Measurements from ENCODE around the gene ZCCHC7.

Gene ZCCHC7

DNA sequence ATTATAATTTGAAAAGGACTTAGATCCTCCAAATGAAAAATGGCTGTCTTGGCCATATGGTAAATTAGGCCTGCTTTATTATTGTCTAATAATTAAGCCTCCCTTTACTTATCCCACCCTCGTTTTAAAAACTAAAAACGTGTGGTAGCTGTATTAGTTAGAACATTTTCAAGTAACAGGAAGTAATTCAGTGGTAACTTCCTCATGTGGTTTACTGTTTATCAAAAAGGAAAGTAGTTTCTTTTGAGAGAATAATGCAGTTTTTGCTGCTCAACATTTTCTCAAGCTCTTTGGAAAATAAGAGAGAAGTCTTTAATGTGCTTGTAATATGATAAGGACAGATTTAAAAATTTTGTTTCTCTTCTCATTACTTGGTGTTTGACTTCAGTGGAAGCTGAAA, 26.0 kb downstream of the ZCCHC7 start:
- Histone ChIP-seq H3K9me3 (ENCODE audit: control insufficient read depth in 1 of 2, low read length in 2 of 2) (no peaks in the 10 kb centered on the region), H3K27me3 (ENCODE audit: control insufficient read depth in 1 of 2, insufficient read depth in 2 of 2, low read length in 2 of 2) (no peaks in the 10 kb centered on the region), H3K36me3 (ENCODE audit: control insufficient read depth in 1 of 2, insufficient read depth in 2 of 2, low read length in 2 of 2) (peaks cover 0 to 5% of the 10 kb centered on the region in 2 donors), H3K27ac (ENCODE audit: low read depth, low read length) (no peak overlapping the region), H3K4me3 (ENCODE audit: low read depth in 1 of 2, low read length in 2 of 2) (peak overlapping the region; percentile 22 to 43), H3K4me1 (ENCODE audit: control insufficient read depth in 1 of 2, insufficient read depth in 2 of 2, low read length in 2 of 2) (peaks cover 0 to 9% of the 10 kb centered on the region in 2 donors), H3K9ac (ENCODE audit: low read depth in 1 of 2, low read length in 2 of 2) (no peak overlapping the region)

GRCh38 chr9:37148181-37148580, 27.8 kb downstream of the ZCCHC7 start:
- Histone ChIP-seq H3K4me1 (ENCODE audit: control insufficient read depth in 1 of 2, insufficient read depth in 2 of 2, low read length in 2 of 2) (peaks cover 0 to 9% of the 10 kb centered on the region in 2 donors), H3K9me3 (ENCODE audit: control insufficient read depth in 1 of 2, low read length in 2 of 2) (no peaks in the 10 kb centered on the region), H3K9ac (ENCODE audit: low read depth in 1 of 2, low read length in 2 of 2) (no peak overlapping the region), H3K27me3 (ENCODE audit: control insufficient read depth in 1 of 2, insufficient read depth in 2 of 2, low read length in 2 of 2) (no peaks in the 10 kb centered on the region), H3K27ac (ENCODE audit: low read depth, low read length) (no peak overlapping the region), H3K36me3 (ENCODE audit: control insufficient read depth in 1 of 2, insufficient read depth in 2 of 2, low read length in 2 of 2) (peaks cover 0 to 5% of the 10 kb centered on the region in 2 donors), H3K4me3 (ENCODE audit: low read depth in 1 of 2, low read length in 2 of 2) (no peak overlapping the region)

GRCh38 chr9:37149666-37150308, 29.4 kb downstream of the ZCCHC7 start:
- H3K36me3 ChIP-seq (ENCODE audit: control insufficient read depth in 1 of 2, insufficient read depth in 2 of 2, low read length in 2 of 2): peaks cover 0 to 5% of the 10 kb centered on the region in 2 donors
- peaks cover 0 to 6% of the 10 kb centered on the region in 2 donors for H3K4me1 ChIP-seq (ENCODE audit: control insufficient read depth in 1 of 2, insufficient read depth in 2 of 2, low read length in 2 of 2)
- H3K9ac ChIP-seq (ENCODE audit: low read depth in 1 of 2, low read length in 2 of 2): no peak overlapping the region
- no peaks in the 10 kb centered on the region for H3K27me3 ChIP-seq (ENCODE audit: control insufficient read depth in 1 of 2, insufficient read depth in 2 of 2, low read length in 2 of 2)
- H3K27ac ChIP-seq (ENCODE audit: low read depth, low read length): no peak overlapping the region
- no peak overlapping the region for H3K4me3 ChIP-seq (ENCODE audit: low read depth in 1 of 2, low read length in 2 of 2)
- H3K9me3 ChIP-seq (ENCODE audit: control insufficient read depth in 1 of 2, low read length in 2 of 2): no peaks in the 10 kb centered on the region

DNA sequence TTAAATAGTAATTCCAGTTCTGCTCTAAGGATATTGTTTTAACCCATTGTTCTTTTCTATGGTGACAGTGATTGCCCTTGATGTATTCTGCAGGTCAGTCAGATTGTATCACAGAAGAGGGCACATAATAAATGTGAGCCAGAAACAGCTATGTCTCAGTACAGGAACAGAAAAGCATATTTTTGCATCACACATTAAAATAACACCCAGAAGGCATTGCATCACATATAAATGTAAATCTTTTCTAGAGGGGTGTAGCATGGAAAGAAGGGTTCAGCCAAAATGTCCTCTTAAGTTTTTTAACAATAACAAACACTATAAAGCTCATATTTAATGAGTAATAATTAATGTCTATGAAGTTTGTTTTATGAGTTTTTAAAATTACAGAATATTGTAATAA, 30.0 kb downstream of the ZCCHC7 start:
- no peak overlapping the region for H3K4me3 ChIP-seq (ENCODE audit: low read depth in 1 of 2, low read length in 2 of 2)
- H3K9ac ChIP-seq (ENCODE audit: low read depth in 1 of 2, low read length in 2 of 2): no peak overlapping the region
- peaks cover 0 to 5% of the 10 kb centered on the region in 2 donors for H3K4me1 ChIP-seq (ENCODE audit: control insufficient read depth in 1 of 2, insufficient read depth in 2 of 2, low read length in 2 of 2)
- H3K27me3 ChIP-seq (ENCODE audit: control insufficient read depth in 1 of 2, insufficient read depth in 2 of 2, low read length in 2 of 2): no peaks in the 10 kb centered on the region
- H3K36me3 ChIP-seq (ENCODE audit: control insufficient read depth in 1 of 2, insufficient read depth in 2 of 2, low read length in 2 of 2): peaks cover 0 to 5% of the 10 kb centered on the region in 2 donors
- no peaks in the 10 kb centered on the region for H3K9me3 ChIP-seq (ENCODE audit: control insufficient read depth in 1 of 2, low read length in 2 of 2)
- no peak overlapping the region for H3K27ac ChIP-seq (ENCODE audit: low read depth, low read length)

DNA sequence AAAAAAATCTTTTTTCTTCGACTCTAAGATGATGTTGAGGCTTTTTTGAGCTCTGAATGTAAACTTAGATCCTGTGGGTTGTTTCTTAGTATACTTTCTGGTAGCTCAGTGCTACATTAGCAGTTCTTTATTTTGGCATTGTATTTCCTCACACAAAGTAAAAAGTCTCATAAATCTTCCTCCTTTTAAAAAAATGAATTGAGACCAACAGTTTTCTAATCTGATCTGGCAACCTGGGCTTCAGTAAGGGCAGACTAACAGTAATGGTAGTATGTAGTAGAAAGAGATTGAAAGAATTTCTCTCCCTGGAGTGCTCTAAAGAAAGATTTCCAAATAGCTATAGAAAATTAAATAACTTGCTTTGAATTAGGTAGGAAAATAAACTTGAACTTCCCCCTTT, 31.4 kb downstream of the ZCCHC7 start:
- H3K9ac ChIP-seq (ENCODE audit: low read depth in 1 of 2, low read length in 2 of 2): no peak overlapping the region
- H3K27me3 ChIP-seq (ENCODE audit: control insufficient read depth in 1 of 2, insufficient read depth in 2 of 2, low read length in 2 of 2): no peaks in the 10 kb centered on the region
- H3K4me3 ChIP-seq (ENCODE audit: low read depth in 1 of 2, low read length in 2 of 2): no peak overlapping the region
- H3K36me3 ChIP-seq (ENCODE audit: control insufficient read depth in 1 of 2, insufficient read depth in 2 of 2, low read length in 2 of 2): peaks cover 0 to 5% of the 10 kb centered on the region in 2 donors
- no peaks in the 10 kb centered on the region for H3K9me3 ChIP-seq (ENCODE audit: control insufficient read depth in 1 of 2, low read length in 2 of 2)
- no peaks in the 10 kb centered on the region for H3K4me1 ChIP-seq (ENCODE audit: control insufficient read depth in 1 of 2, insufficient read depth in 2 of 2, low read length in 2 of 2)
- no peak overlapping the region for H3K27ac ChIP-seq (ENCODE audit: low read depth, low read length)

- Histone ChIP-seq H3K27ac (ENCODE audit: low read depth, low read length) (no peak overlapping the region), H3K9me3 (ENCODE audit: control insufficient read depth in 1 of 2, low read length in 2 of 2) (no peaks in the 10 kb centered on the region), H3K27me3 (ENCODE audit: control insufficient read depth in 1 of 2, insufficient read depth in 2 of 2, low read length in 2 of 2) (no peaks in the 10 kb centered on the region), H3K4me3 (ENCODE audit: low read depth in 1 of 2, low read length in 2 of 2) (no peak overlapping the region), H3K36me3 (ENCODE audit: control insufficient read depth in 1 of 2, insufficient read depth in 2 of 2, low read length in 2 of 2) (peaks cover 0 to 5% of the 10 kb centered on the region in 2 donors), H3K9ac (ENCODE audit: low read depth in 1 of 2, low read length in 2 of 2) (no peak overlapping the region), H3K4me1 (ENCODE audit: control insufficient read depth in 1 of 2, insufficient read depth in 2 of 2, low read length in 2 of 2) (no peaks in the 10 kb centered on the region)
Observed at GRCh38 chr9:37152365-37152764, 32.0 kb downstream of the ZCCHC7 start.

GRCh38 chr9:37155601-37156000, 35.2 kb downstream of the ZCCHC7 start:
- Histone ChIP-seq H3K9ac (ENCODE audit: low read depth in 1 of 2, low read length in 2 of 2) (no peak overlapping the region), H3K4me1 (ENCODE audit: control insufficient read depth in 1 of 2, insufficient read depth in 2 of 2, low read length in 2 of 2) (no peaks in the 10 kb centered on the region), H3K9me3 (ENCODE audit: control insufficient read depth in 1 of 2, low read length in 2 of 2) (no peaks in the 10 kb centered on the region), H3K27ac (ENCODE audit: low read depth, low read length) (no peak overlapping the region), H3K36me3 (ENCODE audit: control insufficient read depth in 1 of 2, insufficient read depth in 2 of 2, low read length in 2 of 2) (no peaks in the 10 kb centered on the region), H3K4me3 (ENCODE audit: low read depth in 1 of 2, low read length in 2 of 2) (no peak overlapping the region), H3K27me3 (ENCODE audit: control insufficient read depth in 1 of 2, insufficient read depth in 2 of 2, low read length in 2 of 2) (no peaks in the 10 kb centered on the region)

DNA sequence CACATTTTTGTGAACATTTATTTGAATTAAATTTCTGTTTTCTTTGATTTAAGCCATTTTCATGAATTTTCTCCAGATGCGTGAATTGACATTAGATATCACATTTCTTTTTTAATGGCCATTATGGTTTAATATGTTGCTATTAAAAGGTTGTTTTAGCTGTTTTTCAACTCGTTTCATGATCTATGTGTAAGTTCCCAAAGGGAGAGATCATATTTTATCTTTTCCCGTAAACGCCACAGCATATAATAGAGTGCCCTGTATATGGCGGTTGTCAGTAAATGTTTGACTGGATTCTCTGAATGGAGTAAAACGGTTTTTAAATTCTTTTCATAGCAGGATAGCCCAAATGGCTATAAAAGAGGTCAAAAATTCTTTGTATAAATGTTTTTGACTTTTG, 35.8 kb downstream of the ZCCHC7 start:
- H3K9me3 ChIP-seq (ENCODE audit: control insufficient read depth in 1 of 2, low read length in 2 of 2): no peaks in the 10 kb centered on the region
- no peak overlapping the region for H3K4me3 ChIP-seq (ENCODE audit: low read depth in 1 of 2, low read length in 2 of 2)
- H3K9ac ChIP-seq (ENCODE audit: low read depth in 1 of 2, low read length in 2 of 2): no peak overlapping the region
- H3K27me3 ChIP-seq (ENCODE audit: control insufficient read depth in 1 of 2, insufficient read depth in 2 of 2, low read length in 2 of 2): no peaks in the 10 kb centered on the region
- no peaks in the 10 kb centered on the region for H3K36me3 ChIP-seq (ENCODE audit: control insufficient read depth in 1 of 2, insufficient read depth in 2 of 2, low read length in 2 of 2)
- H3K4me1 ChIP-seq (ENCODE audit: control insufficient read depth in 1 of 2, insufficient read depth in 2 of 2, low read length in 2 of 2): no peaks in the 10 kb centered on the region
- no peak overlapping the region for H3K27ac ChIP-seq (ENCODE audit: low read depth, low read length)

- H3K36me3 ChIP-seq (ENCODE audit: control insufficient read depth in 1 of 2, insufficient read depth in 2 of 2, low read length in 2 of 2): no peaks in the 10 kb centered on the region
- H3K4me3 ChIP-seq (ENCODE audit: low read depth in 1 of 2, low read length in 2 of 2): no peak overlapping the region
- H3K9me3 ChIP-seq (ENCODE audit: control insufficient read depth in 1 of 2, low read length in 2 of 2): no peaks in the 10 kb centered on the region
- H3K27me3 ChIP-seq (ENCODE audit: control insufficient read depth in 1 of 2, insufficient read depth in 2 of 2, low read length in 2 of 2): no peaks in the 10 kb centered on the region
- H3K27ac ChIP-seq (ENCODE audit: low read depth, low read length): no peak overlapping the region
- H3K4me1 ChIP-seq (ENCODE audit: control insufficient read depth in 1 of 2, insufficient read depth in 2 of 2, low read length in 2 of 2): no peaks in the 10 kb centered on the region
- no peak overlapping the region for H3K9ac ChIP-seq (ENCODE audit: low read depth in 1 of 2, low read length in 2 of 2)
Observed at GRCh38 chr9:37156781-37157356, 36.5 kb downstream of the ZCCHC7 start.

DNA sequence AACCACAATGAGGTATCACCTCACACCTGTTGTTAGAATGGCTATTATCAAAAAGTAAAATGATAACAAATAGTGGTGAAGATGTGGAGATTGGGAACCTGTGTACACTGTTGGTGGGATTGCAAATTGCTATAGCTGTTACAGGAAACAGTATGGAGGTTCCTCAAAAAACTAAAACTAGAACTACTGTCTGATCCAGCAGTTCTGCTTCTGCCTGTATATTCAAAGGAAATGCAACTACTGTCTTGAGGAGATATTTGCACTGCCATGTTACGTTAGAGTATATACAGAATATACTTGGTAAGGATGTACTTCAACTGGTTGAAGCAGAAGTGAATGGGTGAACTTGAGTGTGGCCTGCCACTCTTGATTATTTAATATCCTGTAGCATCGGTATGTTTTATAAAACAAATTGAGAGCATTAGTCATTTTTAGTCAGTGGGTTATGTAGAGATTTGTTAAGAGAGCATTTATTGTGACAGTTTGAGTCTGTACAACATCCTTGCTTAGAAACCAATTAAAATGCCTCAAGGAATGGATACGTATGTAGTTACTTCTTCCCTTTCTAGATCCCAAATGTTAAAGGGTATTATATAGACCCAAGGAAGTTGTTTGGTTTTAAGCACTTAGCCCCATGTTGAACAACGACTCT, 37.5 kb downstream of the ZCCHC7 start:
- no peak overlapping the region for H3K27ac ChIP-seq (ENCODE audit: low read depth, low read length)
- H3K4me3 ChIP-seq (ENCODE audit: low read depth in 1 of 2, low read length in 2 of 2): no peak overlapping the region
- H3K27me3 ChIP-seq (ENCODE audit: control insufficient read depth in 1 of 2, insufficient read depth in 2 of 2, low read length in 2 of 2): no peaks in the 10 kb centered on the region
- H3K9me3 ChIP-seq (ENCODE audit: control insufficient read depth in 1 of 2, low read length in 2 of 2): no peaks in the 10 kb centered on the region
- no peaks in the 10 kb centered on the region for H3K4me1 ChIP-seq (ENCODE audit: control insufficient read depth in 1 of 2, insufficient read depth in 2 of 2, low read length in 2 of 2)
- no peaks in the 10 kb centered on the region for H3K36me3 ChIP-seq (ENCODE audit: control insufficient read depth in 1 of 2, insufficient read depth in 2 of 2, low read length in 2 of 2)
- no peak overlapping the region for H3K9ac ChIP-seq (ENCODE audit: low read depth in 1 of 2, low read length in 2 of 2)

Measured in duodenal mucosa (tissue), 2 donors.